GM19099 (cell line): Measurements from ENCODE around the gene ERICH6.

Experiments used
- POLR2A ChIP-seq: IDR thresholded peaks from 3 replicates; pipeline ENCODE4 v1.6.1; 2011; ENCODE audit warnings: low read depth; ENCODE audit not compliant: insufficient read length; ENCODE audit errors: extremely low read depth

ERICH6 gene

DNA sequence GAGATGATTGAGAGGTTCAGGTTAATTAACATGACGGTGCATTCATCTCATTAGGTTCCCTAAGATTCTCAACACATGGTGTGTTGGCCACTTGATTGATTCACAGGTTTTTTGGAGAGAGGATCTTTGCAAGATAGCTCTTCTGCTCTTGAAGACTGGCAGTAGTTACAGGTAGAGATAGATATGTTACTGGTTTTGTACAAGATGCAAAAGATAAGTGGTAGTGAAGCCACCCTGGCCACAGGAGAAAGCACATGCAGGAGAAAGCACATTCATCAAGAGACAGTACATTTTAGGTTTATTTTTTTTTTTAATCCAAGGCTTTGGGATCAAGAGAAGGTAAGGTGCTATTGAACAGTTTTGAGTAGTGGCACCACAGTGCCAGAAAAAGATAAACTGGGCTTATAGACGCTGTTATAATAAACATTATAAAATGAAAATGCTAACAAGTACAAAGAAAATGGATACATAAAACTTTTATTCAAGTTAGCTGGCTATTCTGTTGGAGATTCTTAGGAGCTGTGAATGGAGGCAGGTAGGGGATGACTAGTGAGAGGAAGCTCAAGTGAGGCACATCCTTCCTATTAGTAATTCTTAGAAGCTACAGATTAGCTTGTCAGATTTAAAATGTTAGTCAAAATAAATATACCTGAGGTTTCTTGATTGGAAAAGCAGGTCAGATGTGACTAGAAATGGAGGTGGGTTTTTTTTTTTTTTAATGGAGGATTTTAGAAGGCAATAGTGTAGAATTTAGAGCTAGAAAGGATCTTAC lies 89.8 kb downstream of the ERICH6 start:
- TF ChIP-seq POLR2A, result no peak

DNA sequence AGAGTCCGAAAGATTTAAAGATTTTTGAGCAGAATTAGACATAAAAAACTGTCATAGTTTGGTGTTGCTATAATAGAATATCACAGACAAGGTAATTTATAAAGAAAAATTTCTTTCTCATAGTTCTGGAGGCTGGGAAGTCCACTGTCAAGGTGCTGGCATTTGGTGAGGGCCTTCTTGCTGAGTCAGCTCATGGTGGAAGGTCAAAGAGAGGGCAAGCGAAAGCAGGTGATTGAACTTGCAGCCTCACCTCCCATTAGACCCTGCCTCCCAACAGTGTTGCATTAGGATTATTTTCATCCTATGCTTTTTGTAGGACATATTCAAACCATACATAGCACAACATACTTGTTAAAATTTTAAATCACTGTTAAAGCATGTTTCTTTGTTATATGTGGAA lies 90.7 kb downstream of the ERICH6 start:
- no peak for TF ChIP-seq POLR2A

DNA sequence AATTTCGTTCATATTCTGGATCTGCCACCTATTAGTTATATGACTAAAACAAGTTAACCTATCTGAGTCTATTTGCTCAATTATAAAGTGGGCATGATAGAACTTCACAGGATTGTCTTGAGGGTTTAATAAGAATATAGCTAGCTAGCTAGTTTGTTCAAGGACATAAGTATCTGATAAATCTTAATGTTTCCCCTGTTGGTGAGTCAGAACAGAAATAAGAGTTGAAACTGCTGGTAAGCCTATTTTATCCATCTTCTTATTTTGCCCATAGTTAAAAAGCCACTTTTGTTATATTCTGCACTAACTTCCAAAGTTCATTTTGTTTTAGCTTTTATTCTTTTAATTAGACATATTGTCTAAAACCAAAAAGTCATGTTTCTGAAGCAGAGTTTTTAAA lies 91.2 kb downstream of the ERICH6 start:
- TF ChIP-seq POLR2A, result no peak

DNA sequence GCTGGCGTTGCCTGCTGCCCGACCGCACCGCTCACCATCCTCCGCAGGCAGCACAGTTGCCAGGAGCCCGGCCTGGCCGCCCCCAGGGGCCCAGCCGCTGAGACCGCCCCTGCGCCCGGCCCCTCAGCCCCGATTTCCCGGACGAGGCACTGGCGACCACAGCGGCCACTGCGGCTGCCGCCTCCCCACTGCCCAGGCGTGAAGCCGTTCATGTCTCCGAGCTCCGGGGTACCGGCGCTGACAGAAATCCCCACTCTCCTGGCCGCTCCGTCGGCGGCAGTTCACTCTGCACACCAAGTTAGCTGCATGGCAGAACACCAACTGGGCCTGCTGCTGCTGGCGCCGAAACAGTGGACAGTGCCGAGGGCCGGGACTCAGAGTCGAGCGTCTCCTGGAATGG lies 92.1 kb downstream of the ERICH6 start:
- TF ChIP-seq POLR2A, result no peak

DNA sequence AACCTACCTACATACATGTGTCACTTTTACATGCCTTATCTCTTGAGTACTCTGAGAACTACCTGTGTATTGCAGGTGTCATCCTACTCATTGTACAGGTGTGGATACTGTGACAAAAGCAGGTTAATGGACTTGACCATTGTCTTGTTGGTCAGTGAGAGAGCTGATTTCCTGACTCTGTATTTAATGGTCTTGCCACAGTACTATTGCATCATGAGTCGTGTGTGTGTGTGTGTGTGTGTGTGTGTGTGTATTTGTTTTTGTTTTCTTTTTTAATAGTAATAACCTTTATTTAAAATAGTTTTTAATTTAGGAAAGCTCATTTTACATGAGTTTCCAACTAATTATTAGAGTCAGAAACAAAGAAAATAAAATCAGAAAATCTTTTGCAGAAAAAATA lies 92.9 kb downstream of the ERICH6 start:
- no peak for TF ChIP-seq POLR2A

DNA sequence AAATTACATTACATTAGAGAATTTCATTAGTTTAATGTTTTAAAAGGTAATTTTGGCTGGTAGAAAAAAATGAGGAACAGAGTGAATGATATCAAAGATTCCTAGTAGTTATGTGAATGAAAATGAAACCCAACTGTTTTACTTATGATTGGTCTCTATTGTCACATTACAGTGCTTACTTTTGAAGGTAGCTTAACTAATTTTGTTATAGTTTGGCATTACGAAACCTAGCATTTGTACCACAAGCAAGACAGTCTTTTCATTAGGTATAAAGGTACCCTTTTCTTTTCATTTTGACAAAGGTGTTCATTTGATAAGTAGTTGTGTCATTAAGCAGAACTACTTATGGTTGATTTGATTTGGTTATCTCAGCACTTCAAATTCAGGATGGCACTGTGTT lies 93.7 kb downstream of the ERICH6 start:
- TF ChIP-seq POLR2A, result no peak
